ENCODE measurements around the gene GTF2F1.
"Not testable (repeated sequence)": the region's sequence is repeated elsewhere in the genome, so short reads cannot be mapped to it uniquely, and the experiment has no call there.

Gene GTF2F1

DNA sequence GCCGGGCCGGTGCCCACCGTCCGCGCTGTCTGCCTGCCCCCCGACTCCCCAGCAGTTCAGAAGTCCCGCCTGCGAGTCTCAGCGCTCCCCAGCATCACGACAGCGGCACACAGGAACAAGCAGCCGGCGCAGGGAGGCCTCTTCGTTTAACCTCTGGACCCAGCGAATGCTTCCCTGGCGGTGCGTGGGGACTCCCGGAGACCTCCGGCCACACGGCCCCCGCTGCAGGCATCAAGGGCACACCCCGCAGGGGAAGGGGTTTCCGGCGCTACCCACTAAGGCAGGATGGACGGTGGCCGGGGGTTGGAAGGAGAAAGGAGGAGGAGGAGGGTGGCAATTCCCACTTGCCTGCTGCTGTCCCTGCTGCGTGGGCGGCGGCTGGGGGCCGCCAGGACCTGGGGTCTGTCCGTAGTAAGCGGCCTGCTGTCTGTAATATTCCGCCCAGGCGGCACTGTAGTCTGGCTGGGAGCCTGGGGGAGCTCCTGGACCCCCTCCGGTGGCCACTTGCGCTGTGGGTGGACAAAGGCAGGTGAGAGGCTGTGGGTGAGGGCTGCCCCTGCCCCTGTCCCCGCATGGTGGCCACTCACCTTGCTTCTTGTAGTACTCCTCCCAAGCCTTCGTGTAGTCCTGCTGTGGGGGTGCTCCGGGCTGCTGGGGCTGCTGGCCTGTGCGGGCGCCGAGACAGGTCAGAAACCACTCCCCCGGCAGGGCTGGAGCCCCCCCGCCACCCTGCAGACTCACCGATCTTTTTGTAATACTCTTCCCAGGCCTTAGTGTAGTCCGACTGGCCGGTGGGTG, 22.0 kb upstream of the GTF2F1 start:
- H3K9me3 ChIP-seq (ENCODE audit: low read length), result no peaks in the 10 kb centered on the region
- no peaks in the 10 kb centered on the region for H3K27me3 ChIP-seq (ENCODE audit: control insufficient read depth in 1 of 2, insufficient read depth in 2 of 2, low read length in 2 of 2)
- H3K27ac ChIP-seq (ENCODE audit: low read depth, low read length), result no peak overlapping the region
- peaks cover 49% of the 10 kb centered on the region for H3K36me3 ChIP-seq (ENCODE audit: insufficient read depth, low read length)
- no peak overlapping the region for H3K9ac ChIP-seq (ENCODE audit: low read length)
- no peaks in the 10 kb centered on the region for H3K4me1 ChIP-seq (ENCODE audit: insufficient read depth, low read length)
- no peak overlapping the region for H3K4me3 ChIP-seq (ENCODE audit: low read depth in 1 of 2, low read length in 2 of 2)

DNA sequence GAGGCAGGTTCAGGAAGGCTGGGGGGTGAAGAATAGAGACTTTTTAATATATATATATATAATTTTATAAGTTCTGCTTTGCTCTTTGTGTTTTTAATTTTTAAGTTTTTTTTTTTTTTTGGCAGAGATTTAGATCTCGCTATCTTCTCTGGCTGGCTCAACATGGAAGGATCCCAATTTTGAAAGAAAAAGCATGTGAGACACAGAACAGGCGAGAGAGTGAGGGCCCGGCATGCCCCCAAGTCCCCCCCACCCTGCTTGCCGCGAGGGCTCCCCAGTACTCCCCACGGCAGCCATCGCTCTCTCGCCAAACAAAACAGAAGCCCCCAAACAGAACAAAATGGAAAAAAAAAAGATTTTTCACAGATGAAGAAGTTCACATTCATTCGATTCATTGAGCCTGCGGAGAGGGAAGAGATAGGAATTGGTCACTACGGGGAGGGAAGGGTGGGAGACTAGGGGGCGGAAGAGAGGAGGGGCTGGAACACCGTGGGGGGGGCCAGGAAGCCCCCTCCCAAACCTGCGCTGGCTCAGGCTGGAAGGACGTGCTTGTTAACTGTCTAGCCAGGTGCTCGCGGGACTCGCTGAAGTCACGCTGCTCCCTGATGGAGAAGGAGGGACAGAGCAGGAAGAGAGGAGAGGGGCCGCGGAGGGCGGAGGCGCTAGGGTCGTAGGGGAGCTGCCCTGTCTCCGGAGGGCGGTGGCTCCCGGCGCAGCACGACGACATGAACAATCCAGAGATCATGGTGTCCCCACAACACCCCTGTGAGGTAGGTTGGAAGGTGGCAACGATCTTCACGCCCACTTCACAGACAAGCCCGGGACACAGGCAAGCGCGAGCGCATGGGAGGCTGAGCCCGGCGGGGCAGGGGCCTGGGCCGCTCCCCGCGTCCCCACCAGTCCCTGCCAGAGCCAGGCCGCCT, 21.0 kb upstream of the GTF2F1 start:
- Histone ChIP-seq H3K36me3 (ENCODE audit: insufficient read depth, low read length) (peaks cover 39% of the 10 kb centered on the region), H3K9ac (ENCODE audit: low read length) (no peak overlapping the region), H3K4me1 (ENCODE audit: insufficient read depth, low read length) (no peaks in the 10 kb centered on the region), H3K9me3 (ENCODE audit: low read length) (no peaks in the 10 kb centered on the region), H3K4me3 (ENCODE audit: low read depth in 1 of 2, low read length in 2 of 2) (no peak overlapping the region), H3K27ac (ENCODE audit: low read depth, low read length) (no peak overlapping the region), H3K27me3 (ENCODE audit: control insufficient read depth in 1 of 2, insufficient read depth in 2 of 2, low read length in 2 of 2) (no peaks in the 10 kb centered on the region)

DNA sequence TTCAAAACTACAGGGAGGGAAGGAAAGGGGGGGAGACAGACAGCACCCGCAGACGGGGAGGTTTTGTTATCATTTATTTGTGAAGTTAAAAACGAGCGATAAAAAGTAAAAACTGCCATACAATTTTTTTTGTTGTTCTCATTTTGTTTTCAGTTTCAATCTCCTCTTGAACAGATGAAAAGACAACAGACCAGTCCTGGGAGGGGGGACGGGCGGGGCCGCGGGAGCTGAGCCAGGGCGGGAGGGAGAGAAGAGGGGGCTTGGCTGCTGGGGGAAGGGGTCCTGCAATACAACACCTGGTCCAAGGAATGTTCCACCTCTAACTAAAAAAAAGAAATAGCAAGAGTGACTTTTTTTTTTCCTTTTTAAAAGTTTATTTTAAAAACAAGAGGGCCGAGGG, 20.3 kb upstream of the GTF2F1 start:
- H3K4me3 ChIP-seq (ENCODE audit: low read depth in 1 of 2, low read length in 2 of 2), result no peak overlapping the region
- H3K9me3 ChIP-seq (ENCODE audit: low read length), result no peaks in the 10 kb centered on the region
- no peaks in the 10 kb centered on the region for H3K4me1 ChIP-seq (ENCODE audit: insufficient read depth, low read length)
- no peaks in the 10 kb centered on the region for H3K27me3 ChIP-seq (ENCODE audit: control insufficient read depth in 1 of 2, insufficient read depth in 2 of 2, low read length in 2 of 2)
- peaks cover 32% of the 10 kb centered on the region for H3K36me3 ChIP-seq (ENCODE audit: insufficient read depth, low read length)
- no peak overlapping the region for H3K27ac ChIP-seq (ENCODE audit: low read depth, low read length)
- no peak overlapping the region for H3K9ac ChIP-seq (ENCODE audit: low read length)

DNA sequence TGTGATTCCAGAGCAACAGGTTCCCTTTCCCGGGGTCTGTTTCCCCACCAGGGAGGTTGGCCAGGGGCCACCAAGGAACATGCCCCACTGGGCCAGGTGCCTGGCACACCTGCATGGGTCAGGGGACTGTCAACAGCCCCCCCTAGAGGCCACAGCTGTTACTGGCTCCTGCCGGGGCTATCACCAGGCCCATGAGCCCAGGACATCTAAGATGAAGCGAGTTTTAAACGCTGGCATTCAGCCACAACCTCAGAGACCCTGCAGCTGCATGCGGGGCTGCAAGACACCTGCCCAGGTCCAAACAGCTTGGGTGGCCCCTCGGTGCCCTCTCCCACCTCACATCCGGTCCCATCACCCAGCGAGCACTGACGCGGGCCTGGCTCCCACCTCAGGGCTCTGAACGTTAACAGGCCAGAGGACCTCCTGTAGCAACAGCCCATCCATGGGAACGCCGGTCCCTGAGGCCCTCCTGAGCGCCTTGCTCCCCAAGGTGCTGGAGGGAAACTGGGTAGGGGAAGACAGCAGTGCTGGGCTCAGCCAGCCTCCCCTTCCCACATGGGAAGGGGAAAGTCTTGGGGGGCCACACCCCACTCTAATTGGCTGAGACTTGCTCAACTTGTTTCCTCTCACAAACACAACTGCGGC, 19.6 kb upstream of the GTF2F1 start:
- no peak overlapping the region for H3K27ac ChIP-seq (ENCODE audit: low read depth, low read length)
- no peak overlapping the region for H3K9ac ChIP-seq (ENCODE audit: low read length)

DNA sequence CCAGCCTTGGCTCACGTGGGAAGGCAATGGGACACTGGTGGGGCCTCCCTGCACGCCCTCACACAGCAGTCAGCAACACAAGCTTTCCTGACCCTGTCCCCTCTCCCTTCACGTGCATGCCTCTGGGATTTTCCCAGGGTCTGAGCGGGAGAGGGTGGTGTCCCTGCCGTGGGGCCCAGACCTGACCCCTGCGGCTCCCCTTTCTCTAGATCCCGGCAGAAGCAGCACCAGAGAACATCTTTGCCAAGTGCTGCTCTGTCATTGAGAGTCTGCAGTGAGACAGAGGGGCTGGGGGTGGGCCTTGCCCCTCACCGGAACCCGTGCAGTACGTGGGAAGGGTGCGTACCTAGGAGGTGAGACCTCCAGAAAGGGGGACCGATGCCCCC, 19.1 kb upstream of the GTF2F1 start:
- Histone ChIP-seq H3K27ac (ENCODE audit: low read depth, low read length) (no peak overlapping the region), H3K4me1 (ENCODE audit: insufficient read depth, low read length) (no peaks in the 10 kb centered on the region), H3K9me3 (ENCODE audit: low read length) (no peaks in the 10 kb centered on the region), H3K9ac (ENCODE audit: low read length) (no peak overlapping the region), H3K4me3 (ENCODE audit: low read depth in 1 of 2, low read length in 2 of 2) (no peak overlapping the region), H3K27me3 (ENCODE audit: control insufficient read depth in 1 of 2, insufficient read depth in 2 of 2, low read length in 2 of 2) (no peaks in the 10 kb centered on the region), H3K36me3 (ENCODE audit: insufficient read depth, low read length) (peaks cover 19% of the 10 kb centered on the region)

More for the DNA sequence above, 19.6 kb upstream of the GTF2F1 start:
- H3K9me3 ChIP-seq (ENCODE audit: low read length), result no peaks in the 10 kb centered on the region
- no peaks in the 10 kb centered on the region for H3K27me3 ChIP-seq (ENCODE audit: control insufficient read depth in 1 of 2, insufficient read depth in 2 of 2, low read length in 2 of 2)
- H3K4me3 ChIP-seq (ENCODE audit: low read depth in 1 of 2, low read length in 2 of 2), result no peak overlapping the region
- H3K4me1 ChIP-seq (ENCODE audit: insufficient read depth, low read length), result no peaks in the 10 kb centered on the region
- peaks cover 24% of the 10 kb centered on the region for H3K36me3 ChIP-seq (ENCODE audit: insufficient read depth, low read length)

DNA sequence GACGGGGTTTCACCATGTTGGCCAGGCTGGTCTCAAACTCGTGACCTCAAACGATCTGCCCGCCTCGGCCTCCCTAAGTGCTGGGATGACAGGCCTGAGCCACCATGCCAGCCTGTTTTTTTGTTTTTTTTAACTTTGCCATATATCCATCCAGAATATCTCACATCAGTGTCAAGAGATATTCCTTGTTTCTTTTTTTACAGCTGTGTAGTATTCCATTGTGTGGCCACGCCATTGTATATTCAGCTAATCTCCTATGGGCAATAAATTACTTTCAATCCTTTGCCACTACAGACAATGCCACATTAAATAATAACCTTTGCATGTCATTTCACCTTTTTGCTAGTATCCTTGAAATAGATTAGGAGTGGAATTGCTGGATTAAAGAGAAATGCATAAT, 16.4 kb upstream of the GTF2F1 start:
- Histone ChIP-seq H3K27me3 (ENCODE audit: control insufficient read depth in 1 of 2, insufficient read depth in 2 of 2, low read length in 2 of 2) (no peaks in the 10 kb centered on the region), H3K9me3 (ENCODE audit: low read length) (no peaks in the 10 kb centered on the region), H3K27ac (ENCODE audit: low read depth, low read length) (no peak overlapping the region), H3K36me3 (ENCODE audit: insufficient read depth, low read length) (peaks cover 3% of the 10 kb centered on the region), H3K9ac (ENCODE audit: low read length) (no peak overlapping the region), H3K4me1 (ENCODE audit: insufficient read depth, low read length) (no peaks in the 10 kb centered on the region), H3K4me3 (ENCODE audit: low read depth in 1 of 2, low read length in 2 of 2) (no peak overlapping the region)

DNA sequence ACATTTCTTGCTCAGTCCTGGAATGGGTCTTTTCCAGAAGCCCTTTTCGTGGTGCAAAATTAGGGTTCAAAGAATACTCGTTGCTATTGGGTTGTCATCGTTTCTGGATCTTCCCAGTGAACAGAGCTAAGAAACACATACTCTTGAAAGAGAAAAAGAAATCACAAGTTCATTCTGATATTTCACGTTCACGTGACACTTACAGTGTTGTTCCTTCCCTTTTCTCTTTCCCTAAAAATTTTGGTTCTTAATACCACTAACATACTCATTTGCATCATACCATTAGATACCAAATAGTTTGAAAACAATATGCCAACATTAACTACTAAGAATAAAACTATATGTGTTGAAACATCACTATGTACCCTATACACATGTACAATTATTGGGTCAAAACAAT, 13.4 kb upstream of the GTF2F1 start:
- Histone ChIP-seq H3K27me3 (ENCODE audit: control insufficient read depth in 1 of 2, insufficient read depth in 2 of 2, low read length in 2 of 2) (no peaks in the 10 kb centered on the region), H3K27ac (ENCODE audit: low read depth, low read length) (no peak overlapping the region), H3K4me3 (ENCODE audit: low read depth in 1 of 2, low read length in 2 of 2) (no peak overlapping the region), H3K36me3 (ENCODE audit: insufficient read depth, low read length) (no peaks in the 10 kb centered on the region), H3K9me3 (ENCODE audit: low read length) (no peaks in the 10 kb centered on the region), H3K4me1 (ENCODE audit: insufficient read depth, low read length) (no peaks in the 10 kb centered on the region), H3K9ac (ENCODE audit: low read length) (no peak overlapping the region)

DNA sequence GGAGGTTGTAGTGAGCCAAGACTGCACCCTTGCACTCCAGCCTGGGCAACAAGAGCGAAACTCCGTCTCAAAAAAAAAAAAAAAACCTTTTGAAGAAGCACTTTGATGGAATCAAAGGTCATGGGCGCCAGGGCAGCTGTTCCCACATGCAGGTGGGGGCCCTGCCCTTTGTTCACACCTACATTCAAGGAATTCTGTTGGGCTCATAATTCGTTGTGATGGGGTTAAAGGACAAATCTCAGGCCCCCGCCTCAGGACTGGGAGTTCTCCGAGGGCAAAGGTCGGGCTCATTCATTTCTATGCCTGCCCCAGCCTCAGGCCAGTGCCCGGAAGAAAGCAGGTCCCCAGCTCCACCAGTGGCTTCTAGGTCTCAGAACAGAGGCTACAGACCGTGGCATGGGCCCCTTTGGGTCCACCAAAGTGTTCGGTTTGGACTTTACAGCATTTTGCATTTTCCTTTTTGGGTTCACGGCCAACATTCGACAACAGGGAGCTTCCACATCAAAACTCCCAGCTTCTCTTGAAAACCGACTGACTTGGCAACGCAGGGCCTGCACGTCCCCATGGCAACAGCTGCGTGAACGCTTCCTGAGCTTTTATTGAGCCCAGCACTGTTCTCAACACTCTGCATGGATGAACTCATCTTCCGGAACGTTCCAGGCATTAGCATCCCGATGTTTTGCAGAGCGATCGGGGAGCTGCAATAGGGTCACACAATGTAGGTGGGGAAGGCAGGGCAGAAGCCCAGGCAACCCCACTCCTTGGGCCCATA, 10.1 kb upstream of the GTF2F1 start:
- no peak overlapping the region for H3K27ac ChIP-seq (ENCODE audit: low read depth, low read length)
- H3K9me3 ChIP-seq (ENCODE audit: low read length), result no peaks in the 10 kb centered on the region
- H3K4me1 ChIP-seq (ENCODE audit: insufficient read depth, low read length), result no peaks in the 10 kb centered on the region
- H3K36me3 ChIP-seq (ENCODE audit: insufficient read depth, low read length), result no peaks in the 10 kb centered on the region
- no peak overlapping the region for H3K9ac ChIP-seq (ENCODE audit: low read length)
- H3K4me3 ChIP-seq (ENCODE audit: low read depth in 1 of 2, low read length in 2 of 2), result no peak overlapping the region
- no peaks in the 10 kb centered on the region for H3K27me3 ChIP-seq (ENCODE audit: control insufficient read depth in 1 of 2, insufficient read depth in 2 of 2, low read length in 2 of 2)

DNA sequence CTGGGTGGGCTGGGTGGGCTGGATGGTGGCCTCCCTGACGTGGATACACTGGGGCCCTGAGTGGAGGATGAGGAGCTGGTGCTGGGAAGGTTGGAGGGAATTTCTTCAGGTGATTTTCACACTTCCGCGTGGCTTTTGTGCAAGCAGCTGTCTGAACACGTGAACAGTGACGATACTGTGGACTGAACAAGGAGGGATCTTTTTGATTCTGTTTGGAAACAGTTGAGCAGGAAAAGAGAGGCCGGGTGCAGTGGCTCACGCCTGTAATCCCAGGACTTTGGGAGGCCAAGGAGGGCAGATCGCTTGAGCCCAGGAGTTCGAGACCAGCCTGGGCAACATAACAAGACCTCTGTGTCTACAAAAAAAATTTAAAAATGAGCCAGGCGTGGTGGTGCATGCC, 9.1 kb upstream of the GTF2F1 start:
- Histone ChIP-seq H3K4me1 (ENCODE audit: insufficient read depth, low read length) (no peaks in the 10 kb centered on the region), H3K27ac (ENCODE audit: low read depth, low read length) (no peak overlapping the region), H3K4me3 (ENCODE audit: low read depth in 1 of 2, low read length in 2 of 2) (no peak overlapping the region), H3K36me3 (ENCODE audit: insufficient read depth, low read length) (no peaks in the 10 kb centered on the region), H3K9ac (ENCODE audit: low read length) (no peak overlapping the region), H3K27me3 (ENCODE audit: control insufficient read depth in 1 of 2, insufficient read depth in 2 of 2, low read length in 2 of 2) (no peaks in the 10 kb centered on the region), H3K9me3 (ENCODE audit: low read length) (no peaks in the 10 kb centered on the region)

DNA sequence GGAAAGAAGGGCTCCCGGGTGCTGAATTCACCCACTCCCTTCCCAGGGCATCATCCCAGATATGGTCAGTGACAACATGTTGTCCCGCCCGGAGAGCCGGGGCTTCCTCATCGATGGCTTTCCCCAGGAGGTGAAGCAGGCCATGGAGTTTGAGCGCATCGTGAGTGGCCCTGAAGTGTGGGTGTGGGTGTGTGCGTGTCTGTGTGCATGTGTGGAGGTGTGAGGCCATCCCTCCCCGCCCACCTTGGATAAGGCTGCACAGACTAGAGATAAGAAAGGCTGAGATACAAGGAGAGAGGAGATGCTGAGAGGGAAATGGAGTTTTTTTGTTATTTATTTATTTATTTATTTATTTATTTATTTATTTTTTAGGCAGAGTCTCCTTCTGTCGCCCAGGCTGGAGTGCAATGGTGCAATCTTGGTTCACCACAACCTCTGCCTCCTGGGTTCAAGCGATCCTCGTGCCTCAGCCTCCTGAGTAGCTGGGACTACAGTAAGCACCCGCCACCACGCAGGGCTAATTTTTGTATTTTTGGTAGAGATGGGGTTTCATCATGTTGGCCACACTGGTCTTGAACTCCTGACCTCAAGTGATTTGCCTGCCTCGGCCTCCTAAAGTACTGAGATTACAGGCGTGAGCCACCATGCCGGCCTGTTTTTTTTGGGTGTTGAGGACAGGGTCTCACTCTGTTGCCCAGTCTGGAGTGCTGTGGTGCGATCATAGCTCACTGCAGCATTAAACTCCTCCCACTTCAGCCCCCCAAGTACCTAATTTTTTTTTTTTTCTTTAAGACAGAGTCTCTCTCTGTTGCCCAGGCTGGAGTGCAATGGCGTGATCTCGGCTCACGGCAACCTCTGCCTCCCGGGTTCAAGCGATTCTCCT, 7.3 kb upstream of the GTF2F1 start:
- not testable (repeated sequence) for H3K27me3 ChIP-seq (ENCODE audit: control insufficient read depth in 1 of 2, insufficient read depth in 2 of 2, low read length in 2 of 2); H3K27ac ChIP-seq (ENCODE audit: low read depth, low read length); H3K4me1 ChIP-seq (ENCODE audit: insufficient read depth, low read length); H3K9ac ChIP-seq (ENCODE audit: low read length); H3K9me3 ChIP-seq (ENCODE audit: low read length); H3K4me3 ChIP-seq (ENCODE audit: low read depth in 1 of 2, low read length in 2 of 2); H3K36me3 ChIP-seq (ENCODE audit: insufficient read depth, low read length)
